H9 (cell line): ENCODE measurements around the gene CRPPA. TPM values are rescaled to one million over a fixed set of nuclear protein-coding genes. Genes with fewer than 3 reads are reported as not detected.
"Not testable (repeated sequence)": the region's sequence is repeated elsewhere in the genome, so short reads cannot be mapped to it uniquely, and the experiment has no call there.

Experiments used
- DNase-seq: peaks from one replicate; pipeline ENCODE4 v3.0.0-alpha.2; 2017
- H2AFZ ChIP-seq: one replicate; pipeline ENCODE4 v1.6.1; 2013; ENCODE audit warnings: mild to moderate bottlenecking, low read length, control low read depth, moderate library complexity
- H2AK5ac ChIP-seq: 2 replicates; pipeline ENCODE4 v1.6.1; 2013; ENCODE audit warnings: low read length, control low read depth, mixed read lengths; ENCODE audit not compliant: insufficient read length
- H2BK120ac ChIP-seq: one replicate; pipeline ENCODE4 v1.6.1; 2013; ENCODE audit warnings: low read depth, mild to moderate bottlenecking, low read length, control low read depth, inconsistent platforms; ENCODE audit not compliant: poor library complexity, severe bottlenecking
- H2BK12ac ChIP-seq: 2 replicates; pipeline ENCODE4 v1.6.1; 2013; ENCODE audit warnings: low read length, control low read depth, mixed read lengths, low read depth; ENCODE audit not compliant: insufficient read length
- H2BK15ac ChIP-seq: 2 replicates; pipeline ENCODE4 v1.6.1; 2013; ENCODE audit warnings: low read depth, low read length, control low read depth
- H2BK20ac ChIP-seq: one replicate; pipeline ENCODE4 v1.6.1; 2013; ENCODE audit warnings: low read depth, mild to moderate bottlenecking, low read length, control low read depth, inconsistent platforms; ENCODE audit not compliant: poor library complexity, severe bottlenecking
- H2BK5ac ChIP-seq: 2 replicates; pipeline ENCODE4 v1.6.1; 2013; ENCODE audit warnings: low read length, control low read depth, mixed read lengths; ENCODE audit not compliant: insufficient read length
- H3K14ac ChIP-seq: 2 replicates; pipeline ENCODE4 v1.6.1; 2013; ENCODE audit warnings: low read length, control low read depth; ENCODE audit not compliant: insufficient read depth
- H3K18ac ChIP-seq: 2 replicates; pipeline ENCODE4 v1.6.1; 2013; ENCODE audit warnings: low read depth, mild to moderate bottlenecking, mixed read lengths, low read length, control low read depth; ENCODE audit not compliant: insufficient read length
- H3K23ac ChIP-seq: 2 replicates; pipeline ENCODE4 v1.6.1; 2013; ENCODE audit warnings: low read length, control low read depth, mixed read lengths, low read depth; ENCODE audit not compliant: insufficient read length
- H3K23me2 ChIP-seq: 2 replicates; pipeline ENCODE4 v1.6.1; 2013; ENCODE audit warnings: low read depth, mild to moderate bottlenecking, mixed read lengths, low read length, control low read depth; ENCODE audit not compliant: insufficient read length, poor library complexity, severe bottlenecking
- H3K27ac ChIP-seq: 2 replicates; pipeline ENCODE4 v1.5.1; 2013; ENCODE audit warnings: low read length, control low read depth, mixed read lengths, low read depth; ENCODE audit not compliant: insufficient read length
- H3K27me3 ChIP-seq: 2 replicates; pipeline ENCODE4 v1.6.1; 2013; ENCODE audit warnings: low read length, control low read depth, inconsistent platforms; ENCODE audit not compliant: insufficient read depth
- H3K4ac ChIP-seq: 2 replicates; pipeline ENCODE4 v1.6.1; 2013; ENCODE audit warnings: low read depth, mild to moderate bottlenecking, control low read depth, inconsistent platforms, low read length, moderate library complexity
- H3K4me1 ChIP-seq: 2 replicates; pipeline ENCODE4 v1.6.1; 2013; ENCODE audit warnings: low read length, control low read depth, inconsistent platforms; ENCODE audit not compliant: insufficient read depth
- H3K4me2 ChIP-seq: 2 replicates; pipeline ENCODE4 v1.6.1; 2013; ENCODE audit warnings: low read length, control low read depth, mixed read lengths; ENCODE audit not compliant: insufficient read length, insufficient read depth
- H3K56ac ChIP-seq: 2 replicates; pipeline ENCODE4 v1.6.1; 2013; ENCODE audit warnings: low read depth, mild to moderate bottlenecking, mixed read lengths, low read length, control low read depth; ENCODE audit not compliant: insufficient read length
- H3K79me1 ChIP-seq: 2 replicates; pipeline ENCODE4 v1.6.1; 2013; ENCODE audit warnings: low read depth, mild to moderate bottlenecking, moderate library complexity, low read length, control low read depth, inconsistent platforms; ENCODE audit not compliant: insufficient read depth, poor library complexity, severe bottlenecking
- H3K79me2 ChIP-seq: 2 replicates; pipeline ENCODE4 v1.6.1; 2013; ENCODE audit warnings: low read length, control low read depth, inconsistent platforms; ENCODE audit not compliant: insufficient read depth
- H3K9ac ChIP-seq: 2 replicates; pipeline ENCODE4 v1.6.1; 2013; ENCODE audit warnings: low read length, control low read depth, mixed read lengths; ENCODE audit not compliant: insufficient read length; ENCODE audit errors: extremely low read depth
- H3K9me3 ChIP-seq: one replicate; pipeline ENCODE4 v1.6.1; 2013; ENCODE audit warnings: low read depth, low read length, inconsistent platforms; ENCODE audit not compliant: control insufficient read depth
- H3T11ph ChIP-seq: one replicate; pipeline ENCODE4 v1.6.1; 2013; ENCODE audit warnings: mild to moderate bottlenecking, low read length, control low read depth, inconsistent platforms
- H4K20me1 ChIP-seq: one replicate; pipeline ENCODE4 v1.6.1; 2013; ENCODE audit not compliant: control insufficient read depth, insufficient read length, insufficient read depth
- H4K5ac ChIP-seq: 2 replicates; pipeline ENCODE4 v1.6.1; 2013; ENCODE audit warnings: low read depth, mild to moderate bottlenecking, mixed read lengths, low read length, control low read depth; ENCODE audit not compliant: insufficient read length
- H4K8ac ChIP-seq: replicated peaks from 2 replicates; pipeline ENCODE4 v1.6.1; 2013; ENCODE audit warnings: low read length, control low read depth, mixed read lengths, low read depth; ENCODE audit not compliant: insufficient read length
- H4K91ac ChIP-seq: 2 replicates; pipeline ENCODE4 v1.6.1; 2013; ENCODE audit warnings: low read depth, mild to moderate bottlenecking, moderate library complexity, mixed read lengths, low read length, control low read depth; ENCODE audit not compliant: insufficient read length
- H3K27ac Mint-ChIP-seq, 3 experiments: 2 replicates in 2 of 3; 3 replicates in 1 of 3; pipeline ENCODE4 v1.8.0; 2020 to 2021; ENCODE audit warnings: mixed read lengths in 3 of 3, mild to moderate bottlenecking in 1 of 3, moderate library complexity in 1 of 3
- H3K27me3 Mint-ChIP-seq: 2 replicates; pipeline ENCODE4 v1.8.0; 2021; ENCODE audit warnings: low read depth, mild to moderate bottlenecking, moderate library complexity, mixed read lengths
- H3K36me3 Mint-ChIP-seq, 3 experiments: 2 replicates in 2 of 3; 3 replicates in 1 of 3; pipeline ENCODE4 v1.8.0; 2020 to 2021; ENCODE audit warnings: low read depth in 3 of 3, mixed read lengths in 3 of 3; ENCODE audit not compliant: insufficient read depth in 1 of 3
- H3K4me1 Mint-ChIP-seq, 2 experiments: 2 replicates each; pipeline ENCODE4 v1.8.0; 2020; ENCODE audit warnings: mixed read lengths in 2 of 2
- H3K4me3 Mint-ChIP-seq, 2 experiments: 2 replicates in 1 of 2; 3 replicates in 1 of 2; pipeline ENCODE4 v1.8.0; 2020 to 2021; ENCODE audit warnings: mild to moderate bottlenecking in 2 of 2, mixed read lengths in 2 of 2, moderate library complexity in 1 of 2
- H3K9me3 Mint-ChIP-seq, 2 experiments: 2 replicates in 1 of 2; 3 replicates in 1 of 2; pipeline ENCODE4 v1.8.0; 2020; ENCODE audit warnings: mild to moderate bottlenecking in 2 of 2, mixed read lengths in 2 of 2, moderate library complexity in 1 of 2
- CTCF ChIP-seq: fragments of 200-600 bp; sonication (generic); conservative IDR thresholded peaks from 3 replicates; pipeline ENCODE4 v1.8.0; 2021; ENCODE audit warnings: antibody characterized with exemption, mild to moderate bottlenecking
- WGBS: extraction: QIAGEN DNeasy Blood & Tissue Kit; methylation state at CpG from one replicate; pipeline ENCODE4 v1.1.7; 2013; ENCODE audit warnings: missing lambda C conversion rate, low lambda C conversion rate, mixed read lengths; ENCODE audit not compliant: insufficient read length; ENCODE audit errors: extremely low coverage; 5-methylcytosine and 5-hydroxymethylcytosine counted together
- total RNA-seq: library from RNA; stranded (reverse); gene quantifications from 2 replicates; pipeline ENCODE4 v1.2.1, GENCODE V29; 2021

CRPPA gene
- total RNA-seq, 1 experiment from 2014 or later, result 1.9 TPM

GRCh38 chr7:16460789-16461493 is 39.6 kb upstream of the CRPPA start:
- Histone ChIP-seq H3K4ac (no peak overlapping the region), H2AK5ac (no peak overlapping the region), H3K56ac (no peak overlapping the region), H3T11ph (no peak overlapping the region), H3K4me2 (no peak overlapping the region), H2BK20ac (no peak overlapping the region), H3K27ac (no peak overlapping the region), H3K79me1 (no peaks in the 10 kb centered on the region), H3K27me3 (no peaks in the 10 kb centered on the region), H2BK12ac (no peak overlapping the region), H3K23ac (no peak overlapping the region), H3K18ac (no peak overlapping the region), H4K8ac (no peak overlapping the region), H4K91ac (no peak overlapping the region), H4K20me1 (no peaks in the 10 kb centered on the region), H2BK120ac (no peak overlapping the region), H2AFZ (no peak overlapping the region), H3K4me1 (peaks cover 5% of the 10 kb centered on the region), H3K23me2 (no peaks in the 10 kb centered on the region), H3K9ac (no peak overlapping the region), H2BK5ac (no peak overlapping the region), H4K5ac (no peak overlapping the region), H2BK15ac (no peak overlapping the region), H3K9me3 (no peaks in the 10 kb centered on the region), H3K14ac (no peak overlapping the region), H3K79me2 (no peaks in the 10 kb centered on the region)
- H3K27me3 Mint-ChIP-seq, result no peaks in the 10 kb centered on the region
- no peak for TF ChIP-seq CTCF
- no peaks in the 10 kb centered on the region for H3K9me3 Mint-ChIP-seq
- no peak for DNase-seq
- H3K4me3 Mint-ChIP-seq, result no peak overlapping the region
- peaks cover 31 to 33% of the 10 kb centered on the region in 2 experiments for H3K4me1 Mint-ChIP-seq
- H3K27ac Mint-ChIP-seq, result no peak overlapping the region
- H3K36me3 Mint-ChIP-seq, result no peaks in the 10 kb centered on the region
- no CpG with 5 or more reads among the region's 2 CpGs for WGBS

GRCh38 chr7:16456303-16456702 is 35.0 kb upstream of the CRPPA start:
- H3K14ac ChIP-seq, H2BK15ac ChIP-seq, H4K20me1 ChIP-seq, H2AK5ac ChIP-seq, H3K23ac ChIP-seq, H3K9ac ChIP-seq, H3K23me2 ChIP-seq, H4K8ac ChIP-seq, H2BK20ac ChIP-seq, H3K9me3 ChIP-seq, H4K5ac ChIP-seq, H3K36me3 Mint-ChIP-seq, H3K79me1 ChIP-seq, H4K91ac ChIP-seq, H3K27me3 ChIP-seq, H3K27ac ChIP-seq, H3K18ac ChIP-seq, H3K4me1 ChIP-seq, H3T11ph ChIP-seq, H3K27me3 Mint-ChIP-seq, H3K4me2 ChIP-seq, H3K56ac ChIP-seq, DNase-seq, H3K4ac ChIP-seq, H2BK5ac ChIP-seq, H3K4me1 Mint-ChIP-seq, H3K79me2 ChIP-seq, H2BK12ac ChIP-seq, H2AFZ ChIP-seq, H3K9me3 Mint-ChIP-seq, H3K27ac Mint-ChIP-seq, H3K4me3 Mint-ChIP-seq, H2BK120ac ChIP-seq: not testable (repeated sequence)
- no CpG with 5 or more reads among the region's 1 CpG for WGBS
